Activated CD4-positive, CD25-positive, alpha-beta regulatory T cell treated with anti-CD3 and anti-CD28 coated beads, Interleukin-2, amount 50 U/mL, for 24 hours (primary cell): Measurements from ENCODE around the gene SART1.
"Not testable (repeated sequence)": the region's sequence is repeated elsewhere in the genome, so short reads cannot be mapped to it uniquely, and the experiment has no call there.

Source experiments
- ATAC-seq, 2 donors: fragments of 150-1000 bp; cut with Tn5 transposase; one replicate each; pipeline ENCODE4 v1.10.0; 2021; ENCODE audit warnings: mild to moderate bottlenecking in 1 of 2, moderate library complexity in 1 of 2

SART1 gene

DNA sequence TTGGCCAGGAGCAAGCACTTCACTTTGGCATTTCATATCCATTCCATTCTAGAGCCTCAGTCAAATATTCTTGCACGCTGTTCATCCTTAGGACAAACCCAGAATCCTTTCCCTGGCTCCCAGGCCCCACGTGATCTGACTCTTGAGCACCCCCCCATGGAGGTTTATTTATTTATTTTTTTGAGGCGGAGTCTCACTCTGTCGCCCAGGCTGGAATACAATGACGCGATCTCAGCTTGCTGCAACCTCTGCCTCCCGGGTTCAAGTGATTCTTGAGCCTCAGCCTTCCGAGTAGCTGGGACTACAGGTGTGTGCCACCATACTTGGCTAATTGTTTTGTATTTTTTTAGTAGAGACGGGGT, 29.0 kb upstream of the SART1 start:
- ATAC-seq, result no peak

GRCh38 chr11:65934014-65934413, 27.5 kb upstream of the SART1 start:
- ATAC-seq, result no peak

- no peak for ATAC-seq
These were observed 23.8 kb upstream of the SART1 start for GRCh38 chr11:65937766-65938165.

- ATAC-seq, result no peak
These were observed 19.7 kb upstream of the SART1 start for GRCh38 chr11:65941720-65942310.

GRCh38 chr11:65942531-65942930, 19.0 kb upstream of the SART1 start:
- ATAC-seq, result no peak

- ATAC-seq, result no peak
These were observed 17.3 kb upstream of the SART1 start for GRCh38 chr11:65944191-65944590.

- ATAC-seq, result no peak
These were observed 16.8 kb upstream of the SART1 start for GRCh38 chr11:65944767-65945166.

GRCh38 chr11:65945430-65945911, 16.1 kb upstream of the SART1 start, which contains the start of gene TSGA10IP:
TSS of gene TSGA10IP (plus strand) at chr11:65945480. CDS start at chr11:65945676, 196 bp downstream.
- ATAC-seq, result no peak

- ATAC-seq, result no peak
These were observed 15.5 kb upstream of the SART1 start for GRCh38 chr11:65945941-65946558.

DNA sequence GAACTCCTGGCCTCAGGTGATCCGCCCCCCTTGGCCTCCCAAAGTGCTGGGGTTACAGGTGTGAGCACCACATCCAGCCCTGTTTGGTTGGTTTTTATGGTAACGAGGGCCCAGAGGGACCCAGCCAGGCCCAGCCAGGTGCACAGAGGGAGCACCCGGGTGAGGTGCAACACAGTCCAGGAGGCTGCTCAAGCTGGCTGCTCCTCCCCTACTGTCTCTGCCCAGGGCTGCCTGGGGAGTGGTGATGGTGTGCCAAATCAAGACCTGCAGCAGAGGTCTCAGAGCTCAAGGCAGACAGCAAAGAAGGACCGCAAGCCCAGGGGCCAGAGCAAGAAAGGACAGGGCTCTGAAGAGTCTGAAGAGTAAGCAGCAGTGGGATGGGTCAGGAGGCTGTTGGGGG, 14.9 kb upstream of the SART1 start:
- no peak for ATAC-seq

DNA sequence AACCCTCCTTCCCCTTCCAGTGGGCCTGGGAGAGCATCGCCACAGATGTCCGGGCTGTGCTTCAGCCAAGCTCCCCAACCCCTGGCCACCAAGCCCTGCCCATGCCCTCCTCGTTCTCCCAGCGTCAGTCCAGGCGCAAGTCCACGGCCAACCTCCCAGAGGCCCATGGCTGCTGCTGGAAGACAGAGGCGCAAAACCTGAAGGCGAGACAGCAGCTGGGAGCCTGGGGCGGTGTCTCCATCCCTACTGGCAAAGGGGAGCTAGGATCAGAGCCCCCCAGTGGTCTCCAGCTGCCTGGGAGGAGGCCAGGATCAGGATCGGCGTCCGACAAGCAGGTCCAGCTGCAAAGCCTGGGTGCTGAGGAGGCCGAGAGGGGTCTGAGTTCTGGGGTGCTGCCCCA, 14.4 kb upstream of the SART1 start:
- no peak for ATAC-seq

DNA sequence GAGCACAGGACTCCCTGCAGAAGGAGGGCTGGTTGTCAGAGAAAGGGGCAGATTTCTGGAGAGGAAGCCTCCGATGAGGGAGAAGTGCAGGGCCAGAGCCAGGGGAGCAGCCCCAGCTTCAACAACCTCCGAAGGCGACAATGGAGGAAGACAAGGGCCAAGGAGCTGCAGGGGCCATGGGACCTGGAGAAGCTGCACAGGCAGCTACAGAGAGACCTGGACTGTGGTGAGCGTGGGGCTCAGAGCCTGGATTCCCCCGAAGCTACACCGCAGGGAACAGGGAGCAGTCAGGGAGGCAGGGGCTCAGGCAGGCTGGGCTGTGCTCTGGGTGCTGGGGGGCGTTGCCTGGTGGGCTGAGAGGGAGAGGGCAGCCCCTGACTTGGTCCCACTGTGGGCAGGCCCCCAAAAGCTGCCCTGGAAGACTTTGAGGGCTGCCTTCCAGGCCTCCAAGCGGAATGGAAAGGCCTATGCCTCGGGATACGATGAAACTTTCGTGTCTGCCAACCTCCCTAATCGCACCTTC, 13.9 kb upstream of the SART1 start:
- ATAC-seq, result no peak

DNA sequence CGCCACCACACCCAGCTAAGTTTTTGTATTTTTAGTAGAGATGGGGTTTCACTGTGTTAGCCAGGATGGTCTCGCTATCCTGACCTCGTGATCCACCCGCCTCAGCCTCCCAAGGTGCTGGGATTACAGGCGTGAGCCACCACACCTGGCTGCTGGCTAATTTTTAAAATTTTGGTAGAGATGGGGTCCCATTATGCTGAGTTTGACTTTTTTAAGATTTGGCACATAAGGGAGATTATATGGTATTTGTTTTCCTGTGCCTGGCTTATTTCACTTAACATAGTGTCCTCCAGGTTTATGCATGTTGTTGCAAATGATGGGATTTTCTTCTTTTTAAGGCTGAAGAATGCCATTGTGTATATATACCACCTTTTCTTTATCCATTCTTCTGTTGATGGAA, 10.8 kb upstream of the SART1 start:
- not testable (repeated sequence) for ATAC-seq

GRCh38 chr11:65951641-65952040, 9.9 kb upstream of the SART1 start:
- not testable (repeated sequence) for ATAC-seq

DNA sequence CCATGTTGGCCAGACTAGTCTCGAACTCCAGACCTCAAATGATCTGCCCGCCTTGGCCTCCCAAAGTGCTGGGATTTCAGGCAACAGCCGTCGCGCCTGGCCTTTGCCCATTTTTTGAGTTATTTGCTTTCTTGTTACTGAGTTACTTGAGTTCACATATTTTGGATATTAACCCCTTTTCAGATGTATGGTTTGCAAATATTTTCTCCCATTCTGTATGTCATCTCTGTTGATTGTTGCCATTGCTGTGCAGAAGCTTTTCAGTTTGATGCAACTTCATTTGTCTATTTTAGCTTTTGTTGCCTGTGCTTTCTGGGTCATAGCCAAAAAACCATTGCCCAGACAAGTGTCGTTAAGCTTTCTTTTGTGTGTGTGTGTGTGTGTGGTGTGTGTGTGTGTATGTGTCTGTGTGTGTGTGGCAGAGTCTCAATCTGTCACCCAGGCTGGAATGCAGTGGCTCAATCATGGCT, 9.4 kb upstream of the SART1 start:
- ATAC-seq, result no peak

DNA sequence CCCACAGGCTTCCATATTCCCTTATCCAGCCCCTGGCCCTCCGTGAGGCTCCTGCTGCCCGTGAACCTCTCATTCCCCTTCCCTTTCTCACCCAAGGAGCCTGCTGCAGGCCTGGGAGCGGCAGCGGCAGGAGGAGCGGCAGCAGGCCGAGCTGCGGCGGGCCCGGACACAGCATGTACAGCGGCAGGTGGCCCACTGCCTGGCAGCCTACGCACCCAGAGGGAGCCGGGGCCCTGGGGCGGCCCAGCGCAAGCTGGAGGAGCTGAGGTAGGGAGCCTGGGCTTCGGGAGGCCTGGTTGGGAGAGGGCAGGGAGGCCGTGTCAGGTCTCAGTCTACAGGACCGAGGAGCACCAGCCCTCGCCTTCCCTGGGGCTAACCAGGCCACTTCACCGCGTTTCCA, 8.1 kb upstream of the SART1 start:
- no peak for ATAC-seq

DNA sequence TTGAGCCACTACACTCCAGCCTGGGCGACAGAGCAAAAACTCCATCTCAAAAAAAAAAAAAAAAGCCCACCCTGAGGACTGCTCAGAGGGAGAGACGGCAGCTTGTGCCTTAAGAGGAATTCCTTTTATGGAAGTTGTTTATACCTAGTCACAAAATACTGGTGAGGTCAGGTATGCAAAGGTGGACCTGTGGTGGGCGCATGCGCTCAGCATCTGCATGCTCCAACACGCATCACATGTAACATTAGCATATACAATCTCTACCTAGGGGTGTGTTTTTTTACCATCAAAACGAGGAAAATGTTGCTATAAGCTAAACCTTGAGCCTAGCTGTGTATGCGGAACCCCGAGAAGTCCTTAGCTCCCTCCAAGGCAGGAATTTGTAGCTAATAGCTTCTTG, 6.8 kb upstream of the SART1 start:
- no peak for ATAC-seq

- no peak for ATAC-seq
These were observed 3.2 kb upstream of the SART1 start for GRCh38 chr11:65958291-65958690.

GRCh38 chr11:65958774-65959420, 2.6 kb upstream of the SART1 start:
- ATAC-seq, result no peak

GRCh38 chr11:65960824-65961266, 689 bp upstream of the SART1 start:
- ATAC-seq, result no peak

- ATAC-seq, result no peak
These were observed 619 bp downstream of the SART1 start for GRCh38 chr11:65962141-65962564.

DNA sequence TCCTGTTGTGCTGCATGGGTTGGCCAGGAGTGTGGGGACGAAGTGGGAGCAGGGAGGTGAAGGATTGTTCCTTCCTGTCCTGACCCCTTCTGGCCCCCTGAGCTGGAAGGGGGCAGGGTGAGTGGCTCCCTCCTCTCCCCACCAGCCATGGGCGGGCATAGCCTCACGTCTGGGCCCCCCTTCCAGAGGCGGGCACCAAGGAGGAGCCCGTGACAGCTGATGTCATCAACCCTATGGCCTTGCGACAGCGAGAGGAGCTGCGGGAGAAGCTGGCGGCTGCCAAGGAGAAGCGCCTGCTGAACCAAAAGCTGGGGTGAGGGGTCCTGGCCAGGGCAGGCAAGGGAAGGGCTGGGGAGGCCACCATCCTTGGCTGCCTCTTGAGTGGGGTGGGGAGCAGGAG, 3.4 kb downstream of the SART1 start:
- ATAC-seq, result no peak

DNA sequence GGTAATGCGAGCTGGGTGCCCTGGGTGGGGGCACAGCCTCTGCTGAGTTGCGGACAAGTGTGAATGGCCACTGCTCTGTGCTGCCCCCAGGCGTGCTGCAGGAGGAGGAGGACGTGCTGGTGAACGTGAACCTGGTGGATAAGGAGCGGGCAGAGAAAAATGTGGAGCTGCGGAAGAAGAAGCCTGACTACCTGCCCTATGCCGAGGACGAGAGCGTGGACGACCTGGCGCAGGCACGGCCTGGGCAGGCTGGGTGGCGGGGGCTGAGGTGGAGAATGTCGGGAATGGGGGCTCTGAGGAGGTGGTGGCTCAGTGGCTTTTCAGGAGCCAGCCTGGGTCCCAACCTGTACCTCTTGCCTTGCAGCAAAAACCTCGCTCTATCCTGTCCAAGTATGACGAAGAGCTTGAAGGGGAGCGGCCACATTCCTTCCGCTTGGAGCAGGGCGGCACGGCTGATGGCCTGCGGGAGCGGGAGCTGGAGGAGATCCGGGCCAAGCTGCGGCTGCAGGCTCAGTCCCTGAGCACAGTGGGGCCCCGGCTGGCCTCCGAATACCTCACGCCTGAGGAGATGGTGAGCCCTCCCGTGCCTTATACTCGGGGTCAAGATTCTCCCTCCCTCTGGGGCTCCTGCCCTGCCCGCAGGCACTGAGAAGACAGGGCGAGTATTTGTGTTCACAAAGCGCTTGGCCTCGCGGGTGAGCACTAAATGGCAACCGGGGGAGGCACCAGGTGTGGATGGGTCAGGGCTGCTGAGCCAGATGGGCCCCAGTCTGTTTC, 4.6 kb downstream of the SART1 start:
- ATAC-seq, result no peak
